ENCODE data around the gene TBC1D17.
"Not testable (repeated sequence)": the region's sequence is repeated elsewhere in the genome, so short reads cannot be mapped to it uniquely, and the experiment has no call there.

TBC1D17 gene

DNA sequence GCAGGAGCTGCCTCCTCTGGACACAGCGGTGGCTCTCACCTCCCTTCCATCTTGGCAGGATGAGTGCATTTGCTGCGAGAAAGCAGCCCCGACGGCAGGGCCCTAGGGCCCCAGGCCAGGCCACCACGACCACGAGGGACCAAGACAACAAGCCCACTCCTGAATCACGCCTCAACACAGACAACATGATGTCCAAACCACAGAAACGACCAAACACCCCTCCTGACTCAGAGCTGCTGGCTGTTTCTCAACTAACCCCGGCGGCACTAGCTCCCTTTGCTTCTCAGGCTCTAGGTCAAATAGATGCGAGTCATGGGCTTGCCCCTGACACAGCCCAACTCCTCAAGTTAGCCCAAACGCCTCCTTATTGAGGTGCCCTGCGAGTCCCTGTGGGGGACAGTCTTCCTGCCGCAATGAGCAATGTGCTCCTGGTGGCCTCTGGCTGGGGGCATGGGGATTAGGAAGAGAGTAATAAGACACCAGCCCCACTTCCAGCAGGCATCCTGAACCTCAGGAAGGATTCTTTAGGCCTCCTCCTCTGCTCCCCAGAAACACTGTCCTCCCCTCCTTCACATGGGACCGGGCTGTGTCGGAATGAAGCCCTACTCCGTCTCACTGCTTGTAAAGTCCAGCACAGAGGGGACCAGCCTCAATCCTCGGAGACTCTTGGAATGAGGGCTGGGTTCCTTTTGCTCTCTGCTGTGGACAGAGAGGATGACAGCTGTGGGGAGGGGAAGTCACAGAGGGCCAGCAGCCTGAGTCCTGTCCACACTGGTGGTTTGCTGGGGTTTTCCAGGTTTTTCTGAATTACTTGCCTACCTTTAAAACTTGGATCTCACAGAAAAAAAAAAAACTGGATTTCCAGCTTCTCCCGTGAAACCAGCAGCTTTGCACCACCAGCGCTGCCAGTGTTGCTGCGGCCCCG lies 44.6 kb downstream of the TBC1D17 start:
- DNase-seq (ENCODE audit: low spot score) = no peak

DNA sequence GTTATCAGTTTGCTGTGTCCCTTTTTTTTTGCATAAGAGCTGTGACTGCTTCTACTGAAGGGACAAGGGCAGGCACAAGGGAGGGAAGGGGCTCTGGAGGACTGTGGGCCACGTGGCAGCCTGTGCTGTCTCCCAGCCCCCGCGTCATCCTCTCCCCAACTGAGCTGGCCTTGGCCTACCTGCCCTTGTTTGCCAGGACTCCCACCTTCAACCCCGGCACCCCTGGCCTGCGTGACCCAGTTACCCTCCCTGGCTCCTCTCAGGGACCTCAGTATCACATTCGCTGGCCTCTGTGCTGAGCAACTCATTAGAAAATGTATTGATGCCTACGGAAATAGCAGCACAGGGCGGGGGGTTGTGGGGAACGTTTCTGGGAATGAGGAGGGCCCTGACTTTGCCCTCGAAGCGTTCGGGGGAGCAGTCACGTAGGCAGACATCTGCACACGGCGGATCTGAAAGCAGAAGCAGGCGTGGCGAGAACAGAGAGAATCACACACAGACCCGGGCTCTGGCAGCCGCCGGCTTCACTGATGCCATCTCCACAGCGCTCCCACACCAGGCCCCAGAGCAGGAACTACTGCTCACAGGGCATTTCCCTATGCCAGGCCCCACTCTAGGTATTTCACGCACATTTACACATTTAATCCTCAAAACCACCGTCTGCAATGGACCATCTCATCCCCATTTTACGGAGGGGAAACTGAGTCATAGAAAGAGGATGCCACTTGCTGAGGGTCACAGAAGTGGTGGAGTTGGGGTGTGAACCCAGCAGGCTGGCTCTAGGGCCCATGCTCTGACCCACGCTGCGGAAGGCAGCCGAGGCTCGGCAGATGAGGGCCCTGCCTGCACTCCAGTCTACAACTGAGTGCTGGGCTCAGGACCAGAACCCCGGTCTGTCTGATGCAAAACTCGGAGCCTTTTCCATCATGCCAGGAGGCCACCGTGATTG lies 45.8 kb downstream of the TBC1D17 start:
- DNase-seq (ENCODE audit: low spot score) = no peak

DNA sequence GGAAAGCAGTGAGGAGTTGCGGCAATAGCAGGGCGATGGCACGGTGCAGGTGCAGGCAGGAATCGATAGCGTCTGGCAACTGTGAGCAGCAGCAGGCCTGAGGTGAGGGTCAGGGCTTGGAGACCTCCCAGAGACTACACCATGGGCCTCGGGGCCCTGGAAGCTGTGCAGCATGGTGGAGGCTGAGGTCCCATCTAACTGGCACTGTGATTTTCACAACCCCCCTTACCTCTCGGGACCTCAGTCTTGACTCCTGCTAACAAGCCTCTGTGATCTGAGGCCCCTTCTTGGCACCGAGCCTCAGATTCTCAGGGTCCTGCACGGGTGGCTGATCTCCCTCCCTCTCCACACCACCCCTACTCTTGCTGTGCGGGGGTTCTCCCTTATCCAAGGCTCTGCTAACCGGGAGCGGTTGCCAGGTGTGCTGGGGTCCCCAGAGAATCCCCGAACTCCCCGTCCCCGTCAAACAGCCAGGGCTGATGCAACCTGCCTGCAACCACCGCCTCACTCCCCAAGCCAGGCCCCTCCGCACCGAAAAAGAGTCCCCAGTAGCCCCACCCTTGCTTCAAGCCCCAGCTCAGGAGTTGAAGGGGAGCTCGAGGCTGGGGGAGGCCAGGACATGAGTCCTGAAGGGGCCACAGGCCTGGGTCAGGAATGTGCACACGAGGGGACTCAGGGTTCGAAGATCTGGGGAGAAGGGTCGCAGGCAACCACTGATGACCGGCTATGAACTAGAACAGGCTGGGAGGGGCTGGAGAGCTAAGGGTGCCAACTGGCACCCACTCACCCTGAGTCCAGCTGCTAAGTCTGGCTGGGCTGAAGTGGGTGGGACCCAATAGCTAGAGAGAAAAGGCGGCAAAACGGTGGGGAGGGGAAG lies 46.7 kb downstream of the TBC1D17 start:
- DNase-seq (ENCODE audit: low spot score) = no peak

DNA sequence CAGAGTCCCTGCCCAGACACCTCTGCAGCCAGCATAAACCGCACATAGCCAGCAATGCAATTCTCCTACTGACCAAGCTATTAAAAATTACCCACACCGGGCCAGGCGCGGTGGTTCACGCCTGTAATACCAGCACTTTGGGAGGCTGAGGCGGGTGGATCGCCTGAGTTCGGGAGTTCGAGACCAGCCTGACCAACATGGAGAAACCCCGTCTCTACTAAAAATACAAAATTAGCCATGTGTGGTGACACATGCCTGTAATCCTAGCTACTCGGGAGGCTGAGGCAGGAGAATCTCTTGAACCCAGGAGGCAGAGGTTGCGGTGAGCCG lies 47.3 kb downstream of the TBC1D17 start:
- DNase-seq (ENCODE audit: low spot score) = not testable (repeated sequence)

DNA sequence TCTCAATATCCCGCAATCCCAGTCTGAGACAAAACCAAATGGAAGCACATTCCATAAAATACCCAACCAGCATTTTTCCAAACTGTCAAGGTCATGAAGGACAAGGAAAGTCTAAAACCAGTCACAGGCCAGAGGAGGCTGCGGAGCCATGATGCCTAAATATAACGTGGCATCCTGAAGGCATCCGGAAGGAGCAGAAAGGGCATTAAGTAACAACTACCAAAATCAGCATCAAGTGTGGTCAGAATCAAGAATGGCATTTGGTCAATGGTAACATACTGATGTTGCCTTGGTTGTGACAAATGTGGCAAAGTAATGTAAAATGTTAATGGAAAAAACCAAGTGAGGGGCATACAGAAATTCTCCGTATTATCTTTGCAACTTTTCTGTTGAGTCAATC lies 48.0 kb downstream of the TBC1D17 start:
- no peak for DNase-seq (ENCODE audit: low spot score)

DNA sequence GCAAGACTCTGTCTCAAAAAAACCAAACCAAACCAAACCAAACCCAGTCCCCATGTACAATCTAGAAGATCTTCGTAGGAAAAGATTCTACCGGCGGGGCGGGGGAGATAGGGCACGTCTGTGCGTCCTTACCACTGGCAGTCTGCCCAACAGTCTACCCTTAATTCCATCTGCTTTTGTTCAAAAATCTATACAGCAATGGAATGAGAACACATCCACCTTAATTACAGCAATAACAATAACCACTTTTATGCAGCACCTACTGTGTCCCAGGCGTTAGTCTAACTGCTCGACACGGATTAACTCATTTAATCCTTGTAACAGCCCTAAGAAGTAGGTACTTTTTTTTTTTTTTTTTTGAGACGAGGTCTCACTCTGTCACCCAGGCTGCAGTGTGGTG lies 49.0 kb downstream of the TBC1D17 start:
- no peak for DNase-seq (ENCODE audit: low spot score)

DNA sequence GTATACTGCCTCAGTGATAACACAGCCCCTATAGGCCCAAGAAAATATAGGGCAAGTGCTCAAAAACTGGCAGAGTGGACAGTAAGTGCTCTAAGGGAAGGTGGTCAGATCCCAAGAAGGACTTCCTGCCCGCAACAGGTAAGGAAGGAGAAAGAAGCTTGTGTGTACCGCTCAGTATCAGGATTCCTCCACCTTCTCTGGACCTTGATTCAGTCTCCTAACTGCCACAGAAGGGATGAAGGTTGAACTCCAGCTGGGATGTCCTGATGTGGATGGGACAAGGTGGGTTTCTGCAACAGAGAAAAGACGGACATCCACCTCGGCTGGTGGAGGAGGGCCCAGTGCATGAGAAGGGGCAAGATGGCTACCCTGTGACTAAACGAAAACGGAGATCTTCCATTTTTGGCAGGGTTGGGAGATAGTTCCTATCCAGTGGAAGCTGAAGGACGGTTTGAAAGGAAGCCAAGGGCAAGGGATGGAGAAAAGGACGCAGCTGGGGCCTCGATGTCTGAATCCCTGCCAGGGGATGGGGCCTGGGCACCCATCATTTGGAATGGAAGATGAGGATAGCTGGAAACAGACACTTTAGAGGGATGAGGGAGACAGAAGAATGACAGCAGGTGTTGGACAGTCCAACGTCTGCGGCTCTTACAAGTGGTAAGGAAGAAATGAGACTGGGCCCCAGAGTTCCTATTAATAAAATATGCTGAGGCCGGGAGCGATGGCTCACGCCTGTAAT lies 50.2 kb downstream of the TBC1D17 start:
- no peak for DNase-seq (ENCODE audit: low spot score)

DNA sequence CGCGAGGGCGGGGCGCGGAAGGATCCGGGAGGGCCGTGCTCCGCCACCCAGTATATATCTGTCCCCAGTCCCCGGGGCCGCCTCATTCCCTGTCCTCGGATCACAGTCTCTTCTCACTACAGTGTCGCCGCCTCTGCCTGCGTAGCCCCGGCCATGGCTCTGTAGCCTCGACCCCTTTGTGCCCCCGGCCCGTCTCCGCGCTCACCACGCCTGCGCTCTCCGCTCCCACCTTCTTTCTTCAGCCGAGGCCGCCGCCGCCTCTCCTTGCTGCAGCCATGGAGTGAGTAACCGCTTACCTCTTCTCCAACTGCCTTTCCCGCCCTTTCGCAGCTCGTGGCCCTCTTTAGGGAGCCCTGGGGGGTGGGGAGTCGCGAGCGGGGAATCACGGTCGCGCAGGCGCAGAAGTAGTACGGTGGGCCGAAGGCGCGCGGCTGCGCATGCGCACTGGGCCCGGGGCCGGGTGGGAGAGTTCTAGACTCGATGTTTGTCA lies 51.7 kb downstream of the TBC1D17 start, which contains the start of the genes ATF5 and NUP62:
Gene ATF5, plus strand, starts transcription at position 85 of the 490 bp plus-strand sequence. CDS start 1,646 bp downstream, outside the sequence.
Gene NUP62, minus strand, starts transcription at position 384 of the 490 bp plus-strand sequence. CDS start 19,697 bp downstream, outside the sequence.
- peak; percentile 99 for DNase-seq (ENCODE audit: low spot score)

DNA sequence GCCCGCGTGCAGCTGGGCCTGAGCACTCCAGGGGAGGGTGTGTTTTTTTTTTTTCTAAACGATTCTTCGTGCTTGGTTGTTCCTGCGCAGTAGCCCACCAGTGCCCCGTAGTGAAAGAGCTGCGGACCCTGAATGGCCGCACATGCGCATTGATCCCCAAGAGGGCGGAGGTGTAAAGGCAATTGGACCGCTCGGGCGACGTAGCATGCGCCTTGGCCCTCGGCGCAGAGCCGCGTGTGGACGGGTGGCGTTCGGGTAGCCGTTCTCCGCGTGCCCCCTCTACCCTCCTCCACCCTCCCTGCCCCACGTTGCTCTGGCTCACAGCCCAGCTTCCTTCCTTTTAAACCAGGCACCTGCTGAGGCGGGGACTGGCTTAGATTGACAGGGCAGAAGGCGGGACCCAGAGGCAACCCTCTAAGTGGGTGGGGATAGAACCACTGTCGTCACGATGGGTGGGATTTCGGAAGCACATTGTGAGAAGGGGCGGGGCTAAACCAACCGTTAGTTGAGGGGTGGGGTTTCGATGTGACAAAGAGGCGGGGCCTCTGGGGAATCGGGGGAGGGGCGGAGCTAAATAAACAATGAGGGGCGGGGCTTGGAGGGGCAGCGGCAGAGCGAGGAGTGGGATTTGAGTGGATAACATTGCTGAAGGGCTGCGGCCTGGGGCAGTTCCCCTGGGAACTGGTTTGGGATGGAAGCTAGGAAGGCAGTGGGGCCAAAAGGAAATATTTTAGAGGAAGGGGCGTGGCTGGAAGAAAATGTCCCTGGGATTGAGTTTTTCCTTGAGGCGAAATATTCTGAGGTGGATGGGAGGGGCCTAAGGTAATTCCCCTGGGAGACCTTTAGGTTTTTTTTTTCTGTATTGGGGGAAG lies 52.3 kb downstream of the TBC1D17 start:
- DNase-seq (ENCODE audit: low spot score) = peak; percentile 94

DNA sequence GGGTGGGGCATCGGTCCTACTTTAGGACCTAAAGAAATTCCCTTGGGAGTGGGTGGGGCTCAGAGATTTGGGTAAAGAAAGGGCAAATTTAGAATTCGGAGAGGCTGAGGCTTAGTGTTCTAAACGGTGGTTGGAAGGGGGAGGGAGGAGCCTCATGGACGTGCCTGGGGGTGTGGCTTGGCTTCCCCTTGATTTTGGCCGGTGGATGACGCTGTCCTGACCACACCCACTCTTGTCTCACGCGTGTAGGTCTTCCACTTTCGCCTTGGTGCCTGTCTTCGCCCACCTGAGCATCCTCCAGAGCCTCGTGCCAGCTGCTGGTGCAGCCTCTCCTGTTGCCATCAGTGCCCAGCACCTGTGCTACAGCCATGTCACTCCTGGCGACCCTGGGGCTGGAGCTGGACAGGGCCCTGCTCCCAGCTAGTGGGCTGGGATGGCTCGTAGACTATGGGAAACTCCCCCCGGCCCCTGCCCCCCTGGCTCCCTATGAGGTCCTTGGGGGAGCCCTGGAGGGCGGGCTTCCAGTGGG lies 53.0 kb downstream of the TBC1D17 start:
- peak; percentile 76 for DNase-seq (ENCODE audit: low spot score)

DNA sequence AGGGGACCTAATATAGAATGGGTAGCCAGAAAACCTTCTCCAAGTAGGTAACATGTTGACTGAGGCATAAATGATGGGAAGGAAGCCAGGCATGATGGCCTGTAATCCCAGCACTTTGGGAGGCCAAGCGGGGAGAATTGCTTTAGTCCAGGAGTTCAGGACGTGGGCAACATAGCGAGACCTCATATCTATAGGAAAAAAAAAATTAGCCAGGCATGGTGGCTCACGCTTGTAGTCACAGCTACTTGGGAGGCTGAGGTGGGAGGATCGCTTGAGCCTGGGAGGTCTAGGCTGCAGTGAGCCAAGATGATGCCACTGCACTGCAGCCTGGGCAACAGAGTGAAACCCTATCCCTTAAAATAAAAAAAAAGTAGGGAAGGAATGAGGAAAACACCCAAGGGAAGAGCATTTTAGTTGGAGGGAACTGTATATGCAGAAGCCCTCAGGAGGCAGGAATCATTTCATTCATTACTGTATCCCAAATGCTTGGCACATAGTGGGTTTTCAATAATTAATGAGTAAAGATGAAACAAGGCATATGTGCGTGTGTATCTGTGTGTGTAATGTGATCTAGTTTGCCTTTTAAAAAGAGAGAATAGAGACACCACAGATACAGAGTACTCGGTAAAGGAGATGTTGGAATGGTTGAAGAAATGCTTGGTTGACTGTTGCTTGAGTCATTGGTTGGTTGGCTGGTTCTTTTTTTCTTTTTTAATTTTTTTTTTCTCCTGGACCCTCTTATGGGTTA lies 54.0 kb downstream of the TBC1D17 start:
- no peak for DNase-seq (ENCODE audit: low spot score)

DNA sequence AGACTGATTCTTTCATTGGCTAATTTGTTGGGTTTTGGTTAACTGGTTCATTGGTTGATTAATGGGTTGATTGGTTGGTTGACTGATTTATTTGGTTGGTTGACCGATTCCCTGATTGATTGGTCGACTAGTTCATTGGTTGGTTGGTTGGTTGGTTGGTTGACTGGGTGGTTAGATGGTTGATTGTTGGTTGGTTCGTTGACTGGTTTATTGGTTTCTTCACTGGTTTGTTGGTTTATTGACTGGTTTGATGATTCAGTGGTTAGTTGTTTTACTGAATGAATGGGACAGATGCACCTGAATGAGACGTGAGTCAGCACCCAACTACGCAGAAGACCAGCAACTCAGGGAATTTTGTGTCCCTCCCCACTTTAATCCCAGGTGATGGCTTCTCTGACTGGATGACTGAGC lies 54.5 kb downstream of the TBC1D17 start:
- DNase-seq (ENCODE audit: low spot score) = no peak

DNA sequence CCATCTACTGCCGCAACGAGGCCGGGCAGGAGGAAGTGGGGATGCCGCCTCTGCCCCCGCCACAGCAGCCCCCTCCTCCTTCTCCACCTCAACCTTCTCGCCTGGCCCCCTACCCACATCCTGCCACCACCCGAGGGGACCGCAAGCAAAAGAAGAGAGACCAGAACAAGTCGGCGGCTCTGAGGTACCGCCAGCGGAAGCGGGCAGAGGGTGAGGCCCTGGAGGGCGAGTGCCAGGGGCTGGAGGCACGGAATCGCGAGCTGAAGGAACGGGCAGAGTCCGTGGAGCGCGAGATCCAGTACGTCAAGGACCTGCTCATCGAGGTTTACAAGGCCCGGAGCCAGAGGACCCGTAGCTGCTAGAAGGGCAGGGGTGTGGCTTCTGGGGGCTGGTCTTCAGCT lies 55.2 kb downstream of the TBC1D17 start:
- DNase-seq (ENCODE audit: low spot score) = no peak

DNA sequence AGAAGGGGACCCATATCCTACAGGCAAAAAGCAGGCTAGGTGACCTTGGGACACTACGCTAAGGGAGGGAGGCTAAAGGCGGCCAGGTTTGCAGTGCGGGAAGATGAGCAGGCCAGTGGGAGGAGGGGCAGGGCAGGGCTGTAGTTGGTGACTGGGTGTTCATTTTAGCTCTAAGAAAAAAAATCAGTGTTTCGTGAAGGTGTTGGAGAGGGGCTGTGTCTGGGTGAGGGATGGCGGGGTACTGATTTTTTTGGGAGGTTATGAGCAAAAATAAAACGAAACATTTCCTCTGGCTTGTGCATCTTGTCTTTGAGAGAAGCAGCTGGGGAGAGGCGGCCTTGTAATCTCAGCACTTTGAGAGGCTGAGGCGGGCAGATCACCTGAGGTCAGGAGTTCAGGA lies 56.1 kb downstream of the TBC1D17 start:
- no peak for DNase-seq (ENCODE audit: low spot score)

DNA sequence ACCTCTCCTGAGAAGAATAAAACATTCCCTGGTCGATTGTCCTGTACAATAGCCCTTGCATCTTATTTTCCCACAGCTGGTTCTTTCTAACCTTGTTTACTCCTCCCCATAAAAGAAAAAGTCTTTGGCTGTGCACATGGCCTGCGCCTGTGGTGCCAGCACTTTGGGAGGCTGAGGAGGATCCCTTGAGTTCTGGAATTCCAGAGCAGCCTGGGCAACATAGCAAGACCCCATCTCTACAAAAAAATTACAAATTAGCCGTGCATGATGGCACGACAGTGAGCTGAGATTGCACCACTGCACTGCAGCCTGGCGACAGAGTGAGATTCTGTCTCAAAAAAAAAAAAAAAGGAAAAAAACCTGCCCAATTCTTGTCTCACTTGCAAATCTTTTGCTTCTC lies 59.0 kb downstream of the TBC1D17 start:
- no peak for DNase-seq (ENCODE audit: low spot score)

DNA sequence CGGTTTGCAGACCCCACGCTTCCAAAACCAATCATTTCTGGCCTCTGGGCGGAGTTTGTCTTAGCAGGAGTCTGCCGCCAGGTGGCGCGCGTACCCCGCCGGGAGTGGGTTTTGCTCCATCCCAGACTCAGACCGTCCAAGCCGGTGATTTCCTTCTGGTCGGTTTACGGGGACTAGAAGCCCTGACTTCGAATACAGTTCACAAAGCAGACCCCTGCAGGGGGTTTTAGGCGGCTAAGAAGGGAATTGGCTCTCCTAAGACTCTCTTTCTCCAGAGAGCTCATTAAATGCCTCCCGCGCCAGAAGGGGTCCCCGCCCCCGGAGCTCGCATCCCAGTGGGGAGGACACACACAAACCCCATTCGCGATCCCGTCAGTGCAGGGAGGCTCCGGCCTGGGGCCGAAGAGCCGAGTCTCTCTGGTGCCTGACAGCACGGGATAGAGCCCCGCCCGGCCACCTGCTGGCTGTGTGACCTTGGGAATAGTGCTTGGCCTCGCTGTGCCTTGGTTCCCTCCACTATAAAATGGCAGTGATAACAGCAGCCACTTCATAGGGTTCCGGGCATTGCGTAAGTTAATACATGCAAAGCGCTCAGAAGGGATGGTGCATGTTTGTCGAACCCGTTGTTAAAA lies 60.4 kb downstream of the TBC1D17 start:
- DNase-seq (ENCODE audit: low spot score) = peak; percentile 84

All from iPS-NIHi11 (cell line).